ENCODE data around the gene RGS7BP.

DNA sequence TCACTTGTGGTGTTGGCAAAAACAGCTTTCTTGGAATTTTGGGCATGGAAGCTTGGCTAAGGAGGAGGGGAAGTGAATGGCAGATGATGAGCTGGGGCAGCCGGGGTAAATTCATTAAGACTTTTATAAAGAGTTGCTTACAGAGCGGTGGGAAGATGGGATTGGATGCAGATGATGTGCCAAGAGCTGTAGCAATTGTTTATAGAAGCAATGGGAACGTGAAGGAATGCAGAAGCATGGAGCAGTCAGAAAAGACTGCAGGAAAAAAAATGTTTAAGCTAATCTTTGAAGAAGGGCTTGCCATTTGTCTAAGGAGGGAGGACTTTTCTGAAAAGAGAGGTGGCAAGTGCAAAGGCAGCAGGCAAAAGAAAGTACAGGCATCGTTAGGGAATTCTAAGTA, 97.9 kb downstream of the RGS7BP start:
- TF ChIP-seq CTCF (IDR thresholded peaks at IDR 0.05; ENCODE audit: insufficient read depth, low read length, poor library complexity, severe bottlenecking), result no peak
- TF ChIP-seq EZH2phosphoT487 (conservative IDR thresholded peaks at IDR 0.05; ENCODE audit: low read length), result no peak
